PC-9 (cell line): ENCODE measurements around the gene MMAA.

Experiments used
- EZH2 ChIP-seq: fragments of 200-600 bp; sonication (generic); IDR thresholded peaks from 2 replicates; pipeline ENCODE4 v1.8.0; 2017; ENCODE audit warnings: antibody characterized with exemption, low read depth
- TF ChIP-seq, protein P1 (sequence below): fragments of 200-600 bp; sonication (generic); conservative IDR thresholded peaks from 2 replicates; pipeline ENCODE4 v1.6.1; 2017; ENCODE audit warnings: mixed run types, antibody characterized with exemption, mild to moderate bottlenecking, moderate library complexity

DNA sequence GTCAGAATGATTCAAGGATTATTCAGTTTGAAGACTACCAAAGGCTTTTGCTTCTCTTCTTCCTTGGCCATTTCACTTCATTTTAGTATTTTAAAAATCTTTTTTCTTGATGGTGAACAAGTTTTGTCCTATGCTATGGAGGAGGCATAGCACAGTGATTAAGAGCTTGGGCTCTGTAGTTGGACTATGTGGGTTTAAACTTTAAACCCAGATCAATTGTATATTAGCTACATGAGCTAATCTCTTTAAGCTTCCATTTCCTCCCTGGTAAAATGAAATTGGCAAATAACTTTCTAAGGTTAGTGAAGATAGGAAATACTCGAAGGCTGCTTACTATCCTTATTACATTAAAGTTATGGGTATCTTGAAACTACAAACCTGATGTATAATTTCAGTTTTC, 37.0 kb downstream of the MMAA start:
- TF ChIP-seq, protein P1, sequence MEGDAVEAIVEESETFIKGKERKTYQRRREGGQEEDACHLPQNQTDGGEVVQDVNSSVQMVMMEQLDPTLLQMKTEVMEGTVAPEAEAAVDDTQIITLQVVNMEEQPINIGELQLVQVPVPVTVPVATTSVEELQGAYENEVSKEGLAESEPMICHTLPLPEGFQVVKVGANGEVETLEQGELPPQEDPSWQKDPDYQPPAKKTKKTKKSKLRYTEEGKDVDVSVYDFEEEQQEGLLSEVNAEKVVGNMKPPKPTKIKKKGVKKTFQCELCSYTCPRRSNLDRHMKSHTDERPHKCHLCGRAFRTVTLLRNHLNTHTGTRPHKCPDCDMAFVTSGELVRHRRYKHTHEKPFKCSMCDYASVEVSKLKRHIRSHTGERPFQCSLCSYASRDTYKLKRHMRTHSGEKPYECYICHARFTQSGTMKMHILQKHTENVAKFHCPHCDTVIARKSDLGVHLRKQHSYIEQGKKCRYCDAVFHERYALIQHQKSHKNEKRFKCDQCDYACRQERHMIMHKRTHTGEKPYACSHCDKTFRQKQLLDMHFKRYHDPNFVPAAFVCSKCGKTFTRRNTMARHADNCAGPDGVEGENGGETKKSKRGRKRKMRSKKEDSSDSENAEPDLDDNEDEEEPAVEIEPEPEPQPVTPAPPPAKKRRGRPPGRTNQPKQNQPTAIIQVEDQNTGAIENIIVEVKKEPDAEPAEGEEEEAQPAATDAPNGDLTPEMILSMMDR = no peak
- no peak for TF ChIP-seq EZH2
